GM19025 (cell line): ENCODE data around the gene RAB6A.

Experiments used
- ATAC-seq: cut with Tn5 transposase; IDR thresholded peaks from one replicate; pipeline ENCODE4 v1.9.1; 2021; ENCODE audit warnings: mild to moderate bottlenecking, low read depth, moderate library complexity; ENCODE audit not compliant: unreplicated experiment

RAB6A gene

DNA sequence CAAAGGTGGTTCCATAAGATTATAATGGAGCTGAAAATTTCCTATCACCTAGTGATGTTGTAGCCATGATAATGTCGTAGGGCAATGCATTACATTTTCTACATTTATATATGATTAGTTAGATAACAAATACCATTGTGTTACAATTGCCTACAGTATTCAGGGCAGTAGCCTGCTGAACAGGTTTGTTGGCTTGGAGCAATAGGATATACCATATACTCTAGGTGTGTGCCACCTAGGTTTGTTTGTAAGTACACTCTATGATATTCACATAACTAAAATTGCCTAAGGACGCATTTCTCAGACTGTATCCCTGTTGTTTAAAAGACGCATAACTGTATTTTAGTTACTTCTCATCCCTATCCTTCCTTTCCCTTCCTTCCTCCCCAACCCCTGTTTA, 100.9 kb downstream of the RAB6A start:
- ATAC-seq = no peak

DNA sequence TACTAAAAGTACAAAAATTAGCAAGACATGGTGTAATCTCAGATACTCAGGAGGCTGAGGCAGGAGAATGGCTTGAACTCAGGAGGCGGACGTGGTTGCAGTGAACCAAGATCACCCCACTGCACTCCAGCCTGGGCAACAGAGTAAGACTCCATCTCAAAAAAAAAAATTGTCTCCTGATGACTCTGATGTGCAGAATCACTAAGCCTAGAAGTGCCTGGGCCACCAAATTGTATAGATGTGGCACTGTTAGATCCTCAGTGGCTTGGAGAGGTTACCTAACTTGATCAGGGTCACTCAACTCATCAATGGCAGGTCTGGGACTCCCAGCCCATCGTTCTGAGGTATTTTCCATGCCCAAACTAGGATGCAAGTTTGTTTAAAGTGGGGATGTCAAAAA, 103.9 kb downstream of the RAB6A start:
- no peak for ATAC-seq

DNA sequence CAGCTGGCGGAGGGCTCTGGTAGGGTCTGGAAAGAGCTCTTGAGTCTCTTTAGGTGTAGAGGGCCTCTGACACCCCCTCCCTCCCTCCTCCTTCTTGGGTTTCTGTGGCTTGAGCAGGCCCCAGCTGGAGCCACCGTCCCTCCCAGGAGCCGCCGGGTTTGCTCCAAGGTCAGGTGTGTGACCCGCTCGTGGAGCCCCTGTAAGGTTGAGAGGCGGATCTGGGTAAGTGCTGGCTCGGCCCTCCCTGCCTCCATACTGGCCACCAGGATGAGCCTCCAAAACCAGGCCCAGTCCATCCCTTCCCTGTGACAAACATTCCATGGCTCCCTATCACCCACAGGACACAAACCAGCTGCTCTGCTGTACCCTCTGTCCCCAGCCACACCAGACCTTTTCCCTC, 105.2 kb downstream of the RAB6A start:
- no peak for ATAC-seq

DNA sequence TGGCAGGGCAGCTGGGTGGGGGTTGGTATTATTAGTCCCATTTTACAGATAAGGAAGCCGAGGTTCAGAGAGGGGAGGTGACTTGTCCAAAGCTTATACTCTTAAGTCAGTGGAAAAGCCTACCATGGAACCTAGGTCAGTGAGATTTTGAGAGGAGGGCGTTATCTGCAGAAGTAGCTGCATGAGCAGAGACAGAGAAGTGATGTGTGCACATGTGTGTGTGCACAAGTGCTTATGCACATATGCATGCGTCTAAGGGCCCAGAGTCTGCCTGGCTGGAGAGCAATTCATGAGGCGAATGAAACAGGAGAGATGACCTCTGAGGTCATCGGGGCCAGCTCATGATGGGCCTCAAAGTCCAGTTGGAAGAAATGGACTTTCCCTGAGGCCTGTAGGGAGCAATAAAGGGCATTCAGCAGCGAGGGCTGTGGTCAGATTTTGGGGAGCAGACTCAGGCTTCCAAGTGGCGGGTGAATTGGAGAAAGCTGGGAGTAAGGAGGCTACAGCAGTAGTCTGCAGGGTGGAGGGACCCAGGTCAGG, 106.3 kb downstream of the RAB6A start:
- ATAC-seq = no peak

DNA sequence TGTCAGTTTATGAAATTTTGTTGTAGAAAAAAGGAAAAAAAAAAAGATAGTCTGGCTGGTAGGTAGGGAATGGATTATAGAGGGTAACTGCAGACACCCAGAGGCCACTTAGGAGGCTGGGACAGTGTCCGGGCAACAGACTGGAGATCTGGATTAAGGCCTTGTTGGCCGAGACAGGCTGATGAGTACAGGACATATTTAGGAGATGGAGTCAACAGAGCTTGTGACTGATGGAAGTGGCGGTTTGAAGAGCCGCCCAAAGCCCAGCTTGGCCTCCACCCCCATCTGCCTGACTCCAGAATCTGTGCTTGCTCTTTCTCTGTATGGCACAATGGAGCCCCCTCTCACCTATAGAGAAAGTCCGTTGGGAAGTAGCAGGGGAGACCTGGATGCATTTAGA, 106.9 kb downstream of the RAB6A start:
- ATAC-seq = no peak

DNA sequence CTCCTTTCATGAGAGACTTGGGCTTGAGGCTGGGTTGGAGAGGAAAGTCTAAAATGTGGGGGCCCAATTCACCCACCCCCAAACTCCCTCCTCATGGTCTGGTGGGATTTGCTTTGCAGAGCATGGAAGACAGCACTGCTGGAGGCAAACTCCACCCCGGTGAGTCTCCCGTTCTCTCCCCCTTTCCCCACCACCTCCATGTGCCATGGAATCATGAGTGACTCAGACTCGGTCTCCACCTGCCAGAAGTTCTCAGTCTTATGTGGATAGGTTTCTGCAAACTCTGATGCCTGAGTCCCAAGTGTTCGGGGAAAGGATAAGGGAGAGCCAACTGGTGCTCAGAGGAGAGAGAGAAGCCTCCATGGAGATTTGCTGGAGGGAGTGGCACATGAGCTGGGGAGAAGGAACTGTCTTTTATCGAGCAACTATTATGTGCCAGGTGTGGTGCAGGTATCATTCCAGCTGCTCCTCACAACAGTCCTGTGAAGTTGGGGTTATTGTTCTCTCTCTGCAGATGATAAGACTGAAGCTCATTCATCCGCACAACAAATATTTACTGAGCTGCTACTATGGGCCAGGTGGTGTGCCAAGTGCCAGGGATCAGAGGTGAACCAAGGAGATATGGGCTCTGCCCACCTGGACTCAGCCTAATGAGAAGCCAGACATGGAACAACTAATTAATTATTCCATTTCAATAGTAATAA, 107.9 kb downstream of the RAB6A start:
- ATAC-seq = no peak

DNA sequence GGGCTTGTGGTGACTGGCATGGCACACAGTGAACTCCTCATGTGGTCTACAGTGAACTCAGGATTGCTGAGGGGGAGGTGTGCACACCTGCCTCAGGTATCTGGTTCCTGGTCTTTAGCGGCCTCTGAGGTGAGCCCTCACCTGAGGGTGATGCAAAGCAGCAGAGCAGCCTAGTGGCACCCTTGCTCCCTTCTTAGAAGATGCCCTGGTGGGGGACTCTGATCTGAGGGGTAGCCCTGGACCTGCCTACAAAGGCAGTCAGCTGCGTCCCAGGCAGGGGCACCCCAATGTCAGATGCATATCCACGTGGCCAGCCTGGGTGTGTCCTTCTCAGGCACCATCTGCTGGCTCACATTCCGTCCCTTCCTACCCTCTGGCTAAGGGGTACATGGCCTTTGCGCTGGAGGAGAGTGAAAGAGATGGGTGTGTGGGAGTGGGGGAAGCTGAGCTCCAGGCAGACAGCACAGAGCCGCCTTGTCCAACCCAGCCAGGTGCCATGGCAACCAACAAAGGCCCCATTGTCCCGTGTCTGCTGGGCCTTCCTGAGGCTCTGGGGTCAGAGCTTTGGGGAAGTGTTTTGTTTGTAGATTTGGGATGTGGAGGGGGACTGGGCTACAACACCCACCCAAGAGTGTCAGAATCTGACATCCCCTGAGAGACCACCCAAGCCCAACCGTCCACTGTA, 108.7 kb downstream of the RAB6A start:
- no peak for ATAC-seq

DNA sequence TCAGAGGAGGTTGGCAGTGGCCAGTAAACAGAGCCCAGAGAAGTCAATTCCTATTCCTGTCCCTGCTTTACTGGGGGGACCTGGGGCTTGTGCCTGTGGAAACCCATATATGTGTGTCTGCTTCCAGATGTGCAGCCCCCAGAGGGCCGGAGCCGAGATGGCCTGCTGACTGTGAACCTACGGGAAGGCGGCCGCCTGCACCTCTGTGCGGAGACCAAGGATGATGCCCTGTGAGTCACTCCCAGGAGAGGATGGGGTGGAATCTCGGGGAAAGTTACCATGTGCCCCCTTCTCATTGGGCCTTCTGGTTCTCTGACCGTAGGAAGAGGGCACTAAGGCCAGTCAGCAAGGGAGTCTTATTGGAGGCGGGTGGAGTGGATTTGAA, 109.2 kb downstream of the RAB6A start:
- no peak for ATAC-seq

DNA sequence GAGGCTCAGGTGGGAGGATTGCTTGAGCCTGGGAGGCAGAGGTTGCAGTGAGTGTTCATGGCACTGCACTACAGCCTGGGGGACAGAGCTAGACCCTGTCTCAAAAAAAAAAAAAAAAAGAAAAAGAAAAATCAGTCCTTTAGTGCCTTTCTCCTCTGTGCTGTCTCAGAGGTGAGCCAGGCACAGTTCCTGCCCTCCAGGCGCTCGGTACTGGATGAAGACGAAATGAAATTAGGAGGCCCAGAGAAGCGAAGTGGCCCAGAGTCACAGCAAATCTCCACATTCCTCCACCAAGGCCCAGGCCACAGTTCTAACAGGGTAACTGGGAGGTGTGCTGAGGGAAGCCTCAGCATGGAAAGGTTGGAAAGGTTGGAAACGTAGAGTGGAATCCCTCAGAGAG, 109.6 kb downstream of the RAB6A start:
- ATAC-seq = no peak

DNA sequence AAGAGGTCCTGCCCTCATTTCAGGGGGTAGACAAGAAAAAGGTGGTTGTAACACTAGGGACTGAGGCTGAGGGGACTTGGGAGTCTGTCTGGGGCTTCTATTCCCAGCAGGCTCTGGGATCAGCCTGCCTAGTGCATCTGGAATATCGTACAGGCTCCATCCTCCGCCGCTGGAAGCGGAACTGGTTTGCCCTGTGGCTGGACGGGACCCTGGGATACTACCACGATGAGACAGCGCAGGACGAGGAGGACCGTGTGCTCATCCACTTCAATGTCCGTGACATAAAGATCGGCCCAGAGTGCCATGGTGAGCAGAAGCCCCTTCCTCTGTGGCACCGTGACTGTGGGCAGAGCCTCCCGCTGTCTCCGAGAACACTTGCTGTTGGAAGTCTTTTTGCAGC, 110.5 kb downstream of the RAB6A start:
- no peak for ATAC-seq

DNA sequence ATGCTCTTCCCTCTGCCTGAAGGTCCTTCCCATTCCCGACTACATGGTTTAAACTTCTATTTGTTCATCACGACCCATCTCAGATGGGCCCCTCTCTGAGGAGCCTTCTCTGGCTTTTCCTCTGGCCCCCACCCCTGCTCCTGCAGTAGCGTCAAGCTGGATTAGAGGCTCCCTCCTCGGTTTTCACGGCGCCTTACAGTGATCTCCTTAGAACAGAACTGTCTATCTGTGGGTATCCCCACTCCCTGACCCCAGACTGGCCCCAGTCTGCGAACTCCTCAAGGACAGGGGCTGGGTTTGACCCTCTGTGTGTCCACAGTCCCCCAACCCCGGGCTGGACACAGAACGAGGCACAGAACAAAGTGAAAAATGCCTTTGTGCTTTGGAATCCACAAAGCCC, 111.7 kb downstream of the RAB6A start:
- ATAC-seq = no peak

DNA sequence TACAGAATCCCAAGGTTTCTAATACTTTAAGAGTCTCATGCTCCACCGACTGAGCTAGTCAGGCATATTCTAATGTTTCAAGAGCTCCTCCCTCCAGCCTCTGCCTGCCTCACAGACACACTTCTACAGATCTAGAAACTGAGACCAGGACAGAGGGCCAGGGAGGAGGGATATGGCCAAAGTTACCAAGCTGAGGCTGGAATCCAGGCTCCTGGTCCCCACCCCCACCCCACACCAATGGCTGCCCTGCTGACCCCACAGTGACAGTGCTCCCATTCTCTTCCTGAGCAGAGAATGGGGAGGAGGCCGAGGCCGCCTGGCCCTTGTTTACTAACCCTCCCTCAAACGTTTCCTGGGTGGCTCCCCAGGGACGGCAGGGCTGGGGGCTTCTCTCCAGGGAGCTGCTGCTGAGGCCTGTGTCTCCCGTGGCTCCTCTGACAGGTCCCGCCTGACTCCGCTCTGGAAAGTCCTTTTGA, 112.3 kb downstream of the RAB6A start:
- ATAC-seq = no peak

DNA sequence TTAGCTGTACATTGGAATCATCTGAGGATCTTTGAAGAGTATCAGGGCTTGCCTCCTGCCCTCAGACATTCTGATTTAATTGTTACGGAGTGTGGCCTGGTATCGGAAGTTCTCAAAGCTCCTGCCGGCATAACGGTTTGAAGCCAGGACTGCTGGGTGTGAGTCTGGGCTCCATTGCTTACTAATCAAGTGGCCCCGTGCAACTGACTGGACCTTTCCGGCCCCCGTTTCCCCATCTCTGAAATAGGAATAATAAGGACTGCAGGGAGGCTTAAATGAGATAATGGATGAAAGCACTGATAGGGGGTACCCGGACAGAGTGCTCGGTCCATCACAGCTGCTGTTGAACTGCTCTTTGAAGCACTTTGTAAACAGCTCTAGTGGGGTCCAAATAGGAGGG, 112.8 kb downstream of the RAB6A start:
- no peak for ATAC-seq

DNA sequence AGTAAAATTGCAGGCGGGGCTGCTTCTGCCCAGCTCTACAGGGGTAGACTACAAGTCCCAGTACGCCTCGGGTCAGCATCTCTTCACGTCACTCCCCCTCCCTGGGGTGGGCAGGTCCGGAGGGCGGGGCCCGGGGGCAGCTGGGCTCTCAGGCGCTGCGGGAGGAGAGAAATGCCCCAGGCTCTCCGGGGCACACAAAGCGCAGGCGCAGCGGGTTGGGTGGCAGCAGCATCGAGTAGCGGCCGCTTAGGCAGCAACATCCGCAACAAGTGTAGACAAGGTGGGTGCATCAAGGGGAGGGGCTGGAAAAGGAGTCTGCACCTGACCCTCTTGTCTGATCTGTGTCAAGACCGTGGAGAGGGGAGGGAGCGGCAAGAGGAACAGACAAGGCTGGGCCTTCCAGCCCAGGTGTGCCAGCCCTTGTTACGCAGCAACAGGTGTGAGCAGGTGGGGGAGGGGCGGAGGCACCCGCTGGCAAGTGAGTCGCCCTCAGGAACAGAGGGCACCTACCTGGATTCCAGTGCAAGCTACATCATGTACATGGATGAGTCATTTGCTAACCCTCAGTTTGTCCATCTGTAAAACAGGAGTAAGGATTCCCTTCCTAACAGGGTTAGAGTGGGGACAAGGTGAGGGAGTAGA, 113.3 kb downstream of the RAB6A start:
- peak; percentile 97 for ATAC-seq

DNA sequence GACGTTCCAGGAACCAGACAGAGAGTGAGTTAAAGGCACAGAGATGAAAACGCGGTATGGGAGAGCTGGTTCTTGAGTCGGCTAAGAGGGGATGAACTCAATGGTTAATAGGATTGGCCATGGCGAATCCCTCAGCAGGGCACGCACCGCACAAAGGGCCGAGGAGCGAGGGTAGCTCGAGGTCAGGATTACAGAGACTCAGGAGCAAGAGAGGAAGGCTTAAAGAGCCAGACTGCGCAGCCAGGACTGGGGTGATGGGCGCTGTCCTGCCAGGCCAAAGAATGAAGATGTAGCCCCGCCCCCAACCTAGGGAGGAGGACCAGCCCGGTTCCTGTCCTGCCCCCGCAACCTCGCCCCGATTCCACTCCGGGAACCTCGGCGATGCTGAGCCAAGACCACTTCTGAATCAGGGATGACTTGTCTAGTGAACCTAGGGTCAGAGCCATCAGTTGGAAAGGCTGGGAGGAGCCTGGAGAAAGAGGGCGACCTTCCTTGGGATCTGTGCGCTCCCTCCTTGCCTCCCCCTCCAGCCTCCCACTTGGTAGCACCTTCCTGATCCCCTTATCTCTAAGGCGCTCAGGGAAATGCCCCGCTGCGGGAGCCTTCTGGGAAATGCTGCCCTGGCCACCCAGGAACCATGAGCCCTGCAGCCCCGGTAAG, 114.8 kb downstream of the RAB6A start, which contains the start of gene PLEKHB1:
Gene PLEKHB1 (plus strand): TSS at position 610 of the 660 bp plus-strand sequence. CDS start 28 bp downstream, at position 638.
- ATAC-seq = no peak

DNA sequence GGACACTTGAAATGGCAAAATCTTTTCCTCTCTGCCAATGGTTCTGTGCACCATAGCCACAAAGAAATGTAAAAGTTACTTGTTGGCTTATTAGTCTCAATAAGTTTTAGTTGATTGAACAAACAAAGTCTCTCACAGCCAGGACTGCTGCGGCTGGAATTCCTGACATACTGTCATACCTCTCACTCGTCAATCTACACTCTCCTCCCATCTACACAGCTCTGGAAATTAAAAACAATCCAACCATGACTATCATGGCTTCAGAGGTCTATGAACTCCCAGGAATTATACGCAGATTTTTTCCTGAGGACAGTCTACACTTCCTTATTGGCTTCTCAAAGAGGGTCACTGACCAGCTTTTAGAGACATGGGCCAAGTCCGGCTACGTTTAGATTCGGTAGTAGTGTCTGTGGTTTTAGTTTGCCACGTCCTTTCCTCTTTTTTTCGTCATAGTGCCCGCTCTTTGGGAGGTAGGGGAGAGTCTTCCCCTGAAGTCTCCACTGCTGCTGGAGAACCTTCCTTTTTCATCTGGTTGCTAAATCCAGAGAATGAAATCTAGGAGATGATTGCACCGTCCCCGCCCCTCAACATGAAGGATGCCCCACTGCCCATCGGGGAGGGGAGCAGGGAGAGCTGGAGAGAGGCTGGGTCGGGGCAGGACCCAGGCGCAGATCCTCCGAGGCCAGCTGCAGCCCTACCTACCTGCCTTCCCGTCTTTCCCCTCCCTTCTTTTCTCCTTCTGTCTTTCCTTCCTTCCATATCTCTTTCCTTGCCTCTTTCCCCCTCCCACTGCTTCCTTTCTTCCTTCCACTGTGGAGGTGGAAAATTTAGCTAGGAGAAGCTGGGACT, 115.5 kb downstream of the RAB6A start:
- ATAC-seq = no peak

DNA sequence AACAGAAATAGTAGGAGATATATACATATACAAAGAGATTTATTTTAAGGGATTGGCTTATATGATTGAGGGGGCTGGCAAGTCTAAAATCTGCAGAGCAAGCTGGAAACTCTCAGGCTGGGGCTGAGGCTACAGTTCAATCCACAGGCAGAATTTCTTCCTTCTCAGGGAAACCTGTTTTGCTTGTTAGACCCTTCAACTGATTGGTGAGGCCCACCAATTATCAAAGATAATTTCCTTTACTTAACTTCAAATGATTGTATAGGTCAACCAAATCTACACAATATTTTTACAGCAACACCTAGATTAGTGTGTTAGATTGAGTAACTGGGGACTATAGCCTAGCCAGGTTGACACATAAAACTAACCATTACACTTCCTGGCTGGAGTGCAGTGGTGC, 119.2 kb downstream of the RAB6A start:
- no peak for ATAC-seq

DNA sequence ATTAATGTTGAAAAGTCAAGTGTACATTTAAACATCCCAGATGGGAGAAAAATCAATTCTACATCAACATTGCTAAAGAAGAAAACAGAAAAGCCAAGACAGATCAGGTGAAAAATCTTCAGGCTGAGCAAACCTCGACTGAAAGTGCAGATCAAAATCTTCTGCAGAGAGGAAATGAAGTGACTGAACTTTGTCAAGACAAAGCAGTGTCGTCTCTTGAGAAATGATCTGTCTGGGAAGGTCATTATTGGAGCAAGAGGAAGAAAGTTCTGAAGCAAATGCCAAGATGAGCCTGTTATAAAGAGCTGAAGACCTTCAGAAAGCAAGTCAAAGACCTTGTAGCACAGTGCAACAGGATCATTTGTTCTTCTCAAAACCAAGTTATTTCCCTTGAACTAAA, 120.3 kb downstream of the RAB6A start:
- no peak for ATAC-seq

DNA sequence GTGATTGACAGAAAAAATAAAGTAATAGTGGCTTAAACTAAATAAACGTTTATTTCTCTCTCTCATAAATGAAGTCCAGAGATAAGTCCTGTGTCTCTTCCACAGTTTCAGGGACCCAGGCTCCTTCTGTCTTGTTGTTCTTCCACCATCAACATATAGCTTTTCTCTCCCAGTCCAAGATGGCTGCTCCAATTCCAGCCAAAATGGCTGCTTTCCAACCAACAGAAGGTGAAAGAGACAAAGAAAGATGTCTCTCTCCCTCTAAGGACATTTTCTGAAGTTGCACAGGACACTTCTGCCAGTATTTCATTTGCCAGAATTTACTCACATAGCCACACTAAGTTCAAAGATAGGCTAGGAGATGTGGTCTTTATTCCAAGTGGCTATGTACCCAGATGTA, 123.9 kb downstream of the RAB6A start:
- no peak for ATAC-seq

DNA sequence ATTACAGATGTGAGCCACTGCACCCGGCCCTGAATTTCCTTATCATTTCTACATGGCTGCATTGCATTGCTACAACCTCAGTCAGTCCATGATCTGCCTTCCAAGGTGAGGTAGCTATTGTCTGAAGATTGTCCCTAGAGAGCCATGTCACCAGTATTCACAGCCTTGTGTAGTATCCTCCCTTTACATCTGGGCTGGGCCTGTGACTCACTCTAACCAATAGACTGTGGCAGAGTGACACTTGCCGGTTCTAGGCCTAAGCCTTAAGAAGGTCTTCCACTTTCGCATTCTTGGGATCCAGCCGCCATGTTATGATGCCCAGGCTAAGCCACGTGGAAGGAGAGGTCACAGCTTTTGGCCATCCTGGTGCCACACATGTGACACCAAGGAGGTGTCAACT, 124.6 kb downstream of the RAB6A start:
- ATAC-seq = no peak
